Activated CD4-positive, alpha-beta memory T cell treated with anti-CD3 and anti-CD28 coated beads, Interleukin-2, amount 10 ng/mL, durations not matched to agents 7 days and 5 days (primary cell): Measurements from ENCODE around the gene AHCY. TPM values are rescaled to one million over a fixed set of nuclear protein-coding genes. Genes with fewer than 3 reads are reported as not detected.
A peak's percentile ranks its signal among the peaks of the same experiment; 100 is the strongest.
"Not testable (repeated sequence)": the region's sequence is repeated elsewhere in the genome, so short reads cannot be mapped to it uniquely, and the experiment has no call there.

Source experiments
- CTCF ChIA-PET: fragments of 350-600 bp; sonication (Branson Sonifier 250); formaldehyde crosslinking; loops from one replicate; lab custom pipeline; 2021; ENCODE audit warnings: antibody characterized with exemption, inconsistent platforms; lab: Charles Lee
- POLR2A ChIA-PET: fragments of 350-600 bp; sonication (Branson Sonifier 250); formaldehyde crosslinking; loops from one replicate; lab custom pipeline; 2021; ENCODE audit warnings: antibody characterized with exemption; lab: Charles Lee
- DNase-seq: peaks from one replicate; pipeline ENCODE4 v3.0.0-alpha.2; 2020
- H3K27ac Mint-ChIP-seq: one replicate; pipeline ENCODE4 v1.8.0; 2021; ENCODE audit warnings: mild to moderate bottlenecking, mixed read lengths
- H3K27me3 Mint-ChIP-seq: one replicate; pipeline ENCODE4 v1.8.0; 2021; ENCODE audit warnings: mixed read lengths
- H3K36me3 Mint-ChIP-seq: one replicate; pipeline ENCODE4 v1.8.0; 2021; ENCODE audit warnings: low read depth, mixed read lengths
- H3K4me1 Mint-ChIP-seq: one replicate; pipeline ENCODE4 v1.8.0; 2021; ENCODE audit warnings: mixed read lengths
- H3K4me3 Mint-ChIP-seq: one replicate; pipeline ENCODE4 v1.8.0; 2021; ENCODE audit warnings: mild to moderate bottlenecking, mixed read lengths
- H3K9me3 Mint-ChIP-seq: one replicate; pipeline ENCODE4 v1.8.0; 2021; ENCODE audit warnings: mixed read lengths
- total RNA-seq, 2 experiments: library from RNA; stranded (reverse); gene quantifications; one replicate each; pipeline ENCODE4 v1.2.3, GENCODE V29; 2021

AHCY gene
- total RNA-seq, 2 experiments from 2014 or later, result 50.5 to 53.0 TPM

DNA sequence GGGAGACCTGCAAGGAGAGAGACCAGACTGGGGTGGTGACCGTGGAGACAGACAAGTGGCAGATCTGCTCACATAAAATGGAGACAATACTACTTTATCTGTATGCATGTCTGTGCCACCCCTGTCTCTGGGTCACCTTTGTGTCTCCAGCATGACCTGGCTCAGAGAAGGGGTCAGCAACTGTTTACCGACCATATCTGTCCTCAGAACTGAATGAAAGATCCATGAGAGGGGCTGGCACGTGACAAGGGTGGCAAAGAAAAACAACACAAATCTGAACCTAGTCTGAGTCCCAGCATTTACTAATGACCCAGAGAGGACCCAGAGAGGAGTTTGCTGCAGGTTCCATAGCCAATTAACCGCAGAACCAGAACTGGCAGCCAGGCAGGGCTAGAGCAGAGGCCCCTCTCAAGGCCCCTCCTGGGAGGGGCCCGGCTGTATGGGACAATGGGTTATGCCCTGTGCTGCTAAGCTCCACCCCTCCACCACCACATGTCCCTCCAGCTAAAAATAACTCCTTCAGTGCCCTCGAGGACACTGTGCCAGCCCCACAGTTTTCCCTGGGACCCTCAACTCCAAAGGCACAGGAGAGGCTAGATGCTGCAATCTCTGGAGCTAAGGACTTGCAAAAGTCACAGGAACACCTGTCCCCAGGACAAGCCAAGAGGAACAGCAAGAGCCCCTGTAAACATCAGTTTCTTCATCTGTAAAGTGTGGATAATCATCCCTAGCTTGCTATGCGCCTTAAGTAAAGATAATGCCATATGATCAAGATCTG, 2.2 kb downstream of the AHCY start:
- ChIA-PET CTCF (interaction anchor here (2.6 to 5.9 kb wide), 2 partner anchors 12 to 215 kb away, joined by 15 to 40 read pairs; partner anchors contain the start of gene DYNLRB1), POLR2A (interaction anchor here (1.2 to 3.4 kb wide), 3 partner anchors 33 to 215 kb away, joined by 3 to 30 read pairs (median 4); partner anchors contain the start of genes DYNLRB1 and EIF2S2)
- no peaks in the 10 kb centered on the region for H3K36me3 Mint-ChIP-seq
- peaks cover 28% of the 10 kb centered on the region for H3K4me1 Mint-ChIP-seq
- peak overlapping the region; percentile 36 for H3K27ac Mint-ChIP-seq
- H3K9me3 Mint-ChIP-seq, result no peaks in the 10 kb centered on the region
- H3K27me3 Mint-ChIP-seq, result no peaks in the 10 kb centered on the region
- DNase-seq, result no peak
- H3K4me3 Mint-ChIP-seq, result peak overlapping the region; percentile 91

DNA sequence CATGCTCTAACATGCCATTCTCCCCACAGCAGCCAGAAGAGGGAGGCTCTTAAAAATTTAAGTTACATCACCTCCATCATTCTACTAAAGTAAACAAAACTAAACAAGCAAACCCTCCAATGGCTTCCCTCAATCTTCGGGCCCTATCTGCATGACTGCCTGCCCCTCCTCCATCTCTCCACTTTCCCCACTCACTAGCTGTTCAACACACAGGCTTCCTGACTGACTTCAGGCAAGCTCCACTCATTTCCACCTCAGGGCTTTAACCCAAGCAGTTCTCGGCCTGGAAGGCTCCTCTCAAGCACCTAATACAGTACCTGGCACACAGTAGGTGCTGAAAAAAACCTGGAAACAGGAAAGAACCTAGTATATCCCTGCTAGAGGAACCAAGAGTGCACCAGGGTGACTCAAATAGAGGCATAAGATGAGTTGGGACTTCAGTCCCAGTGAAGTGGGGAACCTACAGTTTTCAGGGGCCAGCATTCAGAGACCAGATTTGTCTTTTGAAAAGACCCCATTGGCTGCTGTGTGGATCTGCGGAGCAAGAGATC, 2.8 kb downstream of the AHCY start:
- Mint-ChIP-seq H3K4me1 (peaks cover 28% of the 10 kb centered on the region), H3K4me3 (no peak overlapping the region), H3K27ac (no peak overlapping the region), H3K27me3 (no peaks in the 10 kb centered on the region), H3K9me3 (no peaks in the 10 kb centered on the region), H3K36me3 (no peaks in the 10 kb centered on the region)
- ChIA-PET CTCF (interaction anchor here (5.9 kb wide), 1 partner anchor 13 kb away, joined by 40 read pairs; no protein-coding TSS in a partner anchor), POLR2A (no interaction called here)
- DNase-seq, result no peak

DNA sequence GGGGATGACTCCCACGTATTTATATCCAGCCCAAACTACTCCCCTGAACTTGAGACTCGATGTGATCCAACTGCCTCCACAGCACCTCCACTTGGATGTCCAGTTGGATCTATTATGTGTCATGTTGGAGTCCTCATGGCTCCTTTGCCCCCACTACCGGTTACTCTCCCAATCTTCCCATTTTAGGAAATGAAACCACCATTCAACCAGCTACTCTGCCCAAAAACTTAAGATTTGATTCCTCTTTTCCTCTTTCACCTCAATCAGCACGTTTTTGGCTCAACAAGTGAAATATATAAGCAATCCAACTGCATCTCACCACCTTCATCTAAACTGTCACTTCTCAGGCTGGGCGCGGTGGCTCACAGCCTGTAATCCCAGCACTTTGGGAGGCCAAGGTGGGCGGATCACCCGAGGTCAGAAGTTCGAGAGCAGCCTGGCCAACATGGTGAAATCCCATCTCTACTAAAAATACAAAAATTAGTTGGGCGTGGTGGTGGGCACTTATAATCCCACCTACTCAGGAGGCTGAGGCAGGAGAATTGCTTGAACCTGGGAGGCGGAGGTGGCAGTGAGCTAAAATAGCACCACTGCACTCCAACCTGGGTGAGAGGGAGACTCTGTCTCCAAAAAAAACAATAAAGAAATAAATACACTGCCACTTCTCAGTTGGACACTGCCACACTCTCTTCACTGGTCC, 3.4 kb downstream of the AHCY start:
- Mint-ChIP-seq H3K27ac (no peak overlapping the region), H3K4me1 (peaks cover 28% of the 10 kb centered on the region), H3K36me3 (no peaks in the 10 kb centered on the region), H3K9me3 (no peaks in the 10 kb centered on the region), H3K27me3 (no peaks in the 10 kb centered on the region), H3K4me3 (no peak overlapping the region)
- POLR2A ChIA-PET, result no interaction called here
- CTCF ChIA-PET, result interaction anchor here (1.0 to 5.9 kb wide), 2 partner anchors 13 to 223 kb away, joined by 3 to 40 read pairs; no protein-coding TSS in a partner anchor
- no peak for DNase-seq

DNA sequence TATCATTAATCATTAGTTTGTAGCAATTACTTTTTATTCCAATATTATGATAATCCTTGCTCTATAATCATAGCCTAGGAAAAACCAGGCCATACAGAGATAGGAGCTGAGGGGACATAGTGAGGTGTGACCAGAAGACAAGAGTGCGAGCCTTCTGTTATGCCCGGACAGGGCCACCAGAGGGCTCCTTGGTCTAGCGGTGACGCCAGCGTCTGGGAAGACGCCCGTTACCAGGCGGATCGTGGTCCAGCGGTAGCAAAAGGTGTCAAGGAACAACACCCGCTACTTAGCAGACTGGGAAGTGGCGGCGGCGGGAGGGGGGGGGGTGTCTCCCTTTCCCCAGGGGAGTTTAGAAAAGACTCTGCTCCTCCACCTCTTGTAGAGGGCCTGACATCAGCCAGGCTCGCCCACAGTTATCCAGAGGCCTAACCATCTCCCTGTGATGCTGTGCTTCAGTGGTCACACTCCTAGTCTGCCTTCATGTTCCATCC, 4.8 kb downstream of the AHCY start:
- H3K4me3 Mint-ChIP-seq, POLR2A ChIA-PET, H3K27me3 Mint-ChIP-seq, H3K27ac Mint-ChIP-seq, H3K9me3 Mint-ChIP-seq, DNase-seq: not testable (repeated sequence)
- Mint-ChIP-seq H3K36me3 (peaks cover 13% of the 10 kb centered on the region), H3K4me1 (peaks cover 20% of the 10 kb centered on the region)
- CTCF ChIA-PET, result interaction anchor here (0.6 to 5.9 kb wide), 2 partner anchors 15 to 1042 kb away, joined by 3 to 40 read pairs; no protein-coding TSS in a partner anchor

DNA sequence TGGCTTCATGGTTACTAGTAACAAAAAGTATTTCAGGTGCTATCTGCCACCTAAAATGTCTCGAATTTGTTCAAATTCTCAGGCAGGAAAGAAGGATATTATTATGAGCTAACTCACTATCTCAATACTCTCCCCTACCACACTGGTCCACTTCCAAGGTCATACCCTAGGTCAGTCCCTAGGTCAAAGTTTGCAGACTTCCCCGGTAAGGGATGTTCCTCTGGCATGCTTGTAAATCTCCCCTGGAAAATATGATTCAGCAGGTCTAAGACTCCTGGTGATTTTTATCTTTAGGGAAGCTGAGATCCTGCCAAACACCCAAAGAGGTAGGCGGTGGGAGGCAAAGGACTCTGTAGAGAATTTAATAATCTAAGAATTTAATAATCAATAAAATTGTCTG, 6.7 kb downstream of the AHCY start:
- peaks cover 29% of the 10 kb centered on the region for H3K36me3 Mint-ChIP-seq
- H3K4me1 Mint-ChIP-seq, result peaks cover 7% of the 10 kb centered on the region
- H3K27me3 Mint-ChIP-seq, result no peaks in the 10 kb centered on the region
- ChIA-PET CTCF (interaction anchor here (1.7 to 2.2 kb wide), 2 partner anchors 16 to 226 kb away, joined by 6 to 12 read pairs; no protein-coding TSS in a partner anchor), POLR2A (no interaction called here)
- DNase-seq, result no peak
- H3K9me3 Mint-ChIP-seq, result no peaks in the 10 kb centered on the region
- H3K4me3 Mint-ChIP-seq, result no peak overlapping the region
- H3K27ac Mint-ChIP-seq, result no peak overlapping the region

DNA sequence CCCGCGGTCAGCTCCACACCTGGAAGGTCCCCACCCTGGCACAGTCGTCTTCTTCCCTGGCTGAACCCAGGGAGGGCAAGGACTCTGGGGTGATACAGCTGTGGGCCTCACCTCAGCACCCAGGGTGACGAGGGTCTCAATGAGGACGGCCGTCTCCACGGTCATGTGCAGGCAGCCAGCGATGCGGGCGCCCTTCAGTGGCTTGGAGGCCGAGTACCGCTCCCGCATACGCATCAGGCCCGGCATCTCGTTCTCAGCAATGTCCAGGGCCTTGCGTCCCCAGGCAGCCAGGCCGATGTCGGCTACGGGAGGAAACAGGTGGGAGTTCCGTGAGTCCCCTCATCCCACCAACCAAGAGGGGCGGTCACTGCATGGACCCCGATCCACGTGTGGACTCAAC, 7.9 kb downstream of the AHCY start:
- H3K36me3 Mint-ChIP-seq, result peaks cover 41% of the 10 kb centered on the region
- H3K4me3 Mint-ChIP-seq, result no peak overlapping the region
- no peaks in the 10 kb centered on the region for H3K27me3 Mint-ChIP-seq
- POLR2A ChIA-PET, result interaction anchor here (1.1 kb wide), 1 partner anchor 8 kb away, joined by 4 read pairs; the partner anchor contains the start of gene AHCY
- H3K27ac Mint-ChIP-seq, result no peak overlapping the region
- H3K4me1 Mint-ChIP-seq, result peaks cover 3% of the 10 kb centered on the region
- CTCF ChIA-PET, result interaction anchor here (1.4 to 1.7 kb wide), 2 partner anchors 17 to 475 kb away, joined by 3 to 12 read pairs; no protein-coding TSS in a partner anchor
- H3K9me3 Mint-ChIP-seq, result no peaks in the 10 kb centered on the region
- no peak for DNase-seq

DNA sequence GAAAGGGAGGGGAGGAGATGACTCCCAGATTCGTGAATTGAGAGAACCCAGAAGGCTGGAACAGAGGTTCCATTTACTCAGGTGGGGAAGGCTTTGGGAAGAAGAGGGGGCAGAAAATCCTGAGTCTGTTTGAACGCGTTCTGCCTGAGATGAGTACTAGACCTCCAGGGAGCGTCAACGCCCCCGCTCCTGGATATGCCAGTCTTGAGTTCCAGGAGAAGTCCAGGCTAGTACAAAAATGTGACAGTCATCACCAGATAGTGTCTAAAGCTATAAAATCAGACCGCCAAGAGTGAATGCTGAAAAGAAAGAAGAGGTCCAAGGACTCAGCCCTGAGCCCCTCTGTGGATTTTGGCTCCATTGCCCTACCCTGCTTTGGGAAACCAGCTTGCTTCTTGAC, 8.6 kb downstream of the AHCY start:
- H3K4me1 Mint-ChIP-seq, result peaks cover 3% of the 10 kb centered on the region
- no peak for DNase-seq
- no peak overlapping the region for H3K4me3 Mint-ChIP-seq
- H3K27ac Mint-ChIP-seq, result no peak overlapping the region
- POLR2A ChIA-PET, result interaction anchor here (1.1 kb wide), 1 partner anchor 8 kb away, joined by 4 read pairs; the partner anchor contains the start of gene AHCY
- CTCF ChIA-PET, result interaction anchor here (0.6 to 1.4 kb wide), 2 partner anchors 36 to 475 kb away, joined by 3 read pairs; no protein-coding TSS in a partner anchor
- peaks cover 47% of the 10 kb centered on the region for H3K36me3 Mint-ChIP-seq
- no peaks in the 10 kb centered on the region for H3K9me3 Mint-ChIP-seq
- no peaks in the 10 kb centered on the region for H3K27me3 Mint-ChIP-seq

DNA sequence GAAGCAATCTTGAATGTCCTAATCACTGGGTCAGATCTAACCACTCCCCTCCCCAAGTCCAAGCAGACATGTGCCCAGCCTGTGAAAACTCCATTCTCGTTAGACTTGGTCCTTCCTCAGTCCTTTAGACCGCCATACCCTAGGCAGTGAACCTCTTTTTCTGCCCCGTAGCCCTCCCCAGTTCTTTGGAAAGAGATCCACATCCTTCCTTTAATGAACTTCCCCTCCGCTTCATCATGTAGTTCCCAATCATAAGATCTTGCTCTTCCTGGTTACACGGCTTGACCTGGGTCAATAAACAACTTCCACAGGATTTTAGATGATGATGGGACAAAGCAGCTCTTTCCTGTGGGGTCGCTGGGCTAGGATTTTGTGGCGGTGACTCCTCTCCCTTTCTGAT, 9.6 kb downstream of the AHCY start:
- ChIA-PET POLR2A (no interaction called here), CTCF (no interaction called here)
- Mint-ChIP-seq H3K4me3 (no peak overlapping the region), H3K4me1 (peaks cover 3% of the 10 kb centered on the region), H3K27me3 (no peaks in the 10 kb centered on the region), H3K36me3 (peaks cover 47% of the 10 kb centered on the region), H3K27ac (no peak overlapping the region), H3K9me3 (no peaks in the 10 kb centered on the region)
- no peak for DNase-seq

DNA sequence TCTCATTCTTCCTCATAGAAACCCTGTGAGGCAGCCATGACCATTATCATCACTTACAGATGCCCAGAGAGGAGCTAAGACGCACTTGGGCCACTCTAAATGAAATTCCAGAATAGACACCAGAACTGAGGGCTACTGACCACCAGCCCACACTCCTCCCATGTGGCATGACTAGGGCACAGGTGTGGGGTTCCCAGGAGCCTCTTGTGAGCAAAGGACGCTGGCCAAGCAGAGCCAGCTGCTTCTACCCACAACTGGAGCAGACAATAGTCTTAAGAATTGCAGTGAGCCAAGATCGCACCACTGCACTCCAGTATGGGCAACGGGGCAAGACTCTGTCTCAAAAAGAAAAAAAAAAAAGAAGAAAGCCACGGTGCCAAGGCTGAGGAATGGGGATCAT, 10.0 kb downstream of the AHCY start:
- ChIA-PET CTCF (interaction anchor here (0.6 to 1.1 kb wide), 2 partner anchors 19 to 152 kb away, joined by 3 read pairs; no protein-coding TSS in a partner anchor), POLR2A (no interaction called here)
- peaks cover 3% of the 10 kb centered on the region for H3K4me1 Mint-ChIP-seq
- H3K9me3 Mint-ChIP-seq, result no peaks in the 10 kb centered on the region
- no peak for DNase-seq
- peaks cover 47% of the 10 kb centered on the region for H3K36me3 Mint-ChIP-seq
- no peak overlapping the region for H3K27ac Mint-ChIP-seq
- no peaks in the 10 kb centered on the region for H3K27me3 Mint-ChIP-seq
- no peak overlapping the region for H3K4me3 Mint-ChIP-seq

DNA sequence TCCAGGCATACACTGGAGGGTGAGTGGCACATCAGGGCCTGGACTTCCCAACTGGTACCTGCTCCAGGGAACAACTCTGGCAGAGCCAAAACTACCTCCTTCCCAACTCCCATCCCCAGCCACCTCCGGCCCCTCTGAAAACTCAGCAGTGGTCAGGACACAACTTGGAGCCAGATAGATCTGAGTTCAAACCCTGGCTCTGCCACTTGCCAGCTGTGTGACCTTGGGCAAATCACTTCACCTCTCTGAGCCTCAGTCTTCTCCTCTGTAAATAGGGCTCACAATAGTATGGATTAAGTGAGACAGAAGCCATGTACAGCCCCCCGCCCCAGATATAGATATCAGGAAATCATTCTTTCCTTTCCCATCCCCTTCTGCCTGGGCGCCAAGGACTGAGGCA, 10.7 kb downstream of the AHCY start:
- H3K27ac Mint-ChIP-seq, result no peak overlapping the region
- peaks cover 49% of the 10 kb centered on the region for H3K36me3 Mint-ChIP-seq
- ChIA-PET CTCF (interaction anchor here (1.1 kb wide), 1 partner anchor 20 kb away, joined by 3 read pairs; no protein-coding TSS in a partner anchor), POLR2A (no interaction called here)
- H3K4me3 Mint-ChIP-seq, result no peak overlapping the region
- no peak for DNase-seq
- H3K4me1 Mint-ChIP-seq, result peaks cover 3% of the 10 kb centered on the region
- no peaks in the 10 kb centered on the region for H3K27me3 Mint-ChIP-seq
- H3K9me3 Mint-ChIP-seq, result no peaks in the 10 kb centered on the region

DNA sequence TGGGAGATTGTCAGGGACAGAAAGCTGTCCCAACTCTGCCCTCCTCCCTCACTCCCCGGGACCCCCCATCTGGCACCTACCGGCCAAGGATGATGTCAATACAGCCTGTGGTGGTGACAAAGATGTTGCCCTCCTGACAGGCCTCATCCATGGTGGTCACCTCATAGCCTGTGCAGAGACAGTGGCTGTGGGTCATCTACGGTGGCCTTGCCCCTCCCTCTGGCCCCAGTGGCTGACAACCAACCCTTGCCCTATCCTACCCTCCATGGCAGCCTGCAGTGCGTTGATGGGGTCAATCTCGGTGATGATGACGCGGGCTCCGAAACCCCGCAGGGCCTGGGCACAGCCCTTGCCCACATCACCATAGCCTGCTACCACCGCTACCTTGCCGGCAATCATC, 12.7 kb downstream of the AHCY start:
- CTCF ChIA-PET, result interaction anchor here (1.4 kb wide), 1 partner anchor 22 kb away, joined by 5 read pairs; no protein-coding TSS in a partner anchor
- H3K27ac Mint-ChIP-seq, result no peak overlapping the region
- POLR2A ChIA-PET, result interaction anchor here (1.1 kb wide), 1 partner anchor 12 kb away, joined by 3 read pairs; no protein-coding TSS in a partner anchor

DNA sequence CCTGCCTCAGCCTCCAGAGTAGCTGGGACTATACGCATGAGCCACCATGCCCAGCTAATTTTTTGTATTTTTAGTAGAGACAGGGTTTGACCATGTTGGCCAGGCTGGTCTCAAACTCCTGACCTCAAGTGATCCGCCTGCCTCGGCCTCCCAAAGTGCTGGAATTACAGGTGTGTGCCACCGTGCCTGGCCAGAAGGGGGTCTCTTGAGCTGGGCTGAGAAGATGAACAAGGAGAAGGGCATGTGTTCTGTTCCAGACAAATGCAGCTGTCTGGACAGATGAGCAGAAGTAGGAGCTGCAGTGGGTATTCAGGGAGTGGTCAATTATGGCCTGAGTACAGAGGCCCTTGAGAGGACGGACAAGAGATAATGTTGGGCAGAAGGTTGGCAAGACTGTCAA, 15.7 kb downstream of the AHCY start:
- H3K27me3 Mint-ChIP-seq, POLR2A ChIA-PET, H3K4me1 Mint-ChIP-seq, H3K4me3 Mint-ChIP-seq, H3K9me3 Mint-ChIP-seq, H3K27ac Mint-ChIP-seq, DNase-seq: not testable (repeated sequence)
- CTCF ChIA-PET, result interaction anchor here (0.6 to 3.3 kb wide), 3 partner anchors 25 to 472 kb away, joined by 3 to 10 read pairs (median 3); no protein-coding TSS in a partner anchor
- H3K36me3 Mint-ChIP-seq, result peaks cover 38% of the 10 kb centered on the region

More for the DNA sequence above, 12.7 kb downstream of the AHCY start:
- DNase-seq, result no peak
- peaks cover 55% of the 10 kb centered on the region for H3K36me3 Mint-ChIP-seq
- H3K4me1 Mint-ChIP-seq, result no peaks in the 10 kb centered on the region
- H3K4me3 Mint-ChIP-seq, result no peak overlapping the region
- H3K9me3 Mint-ChIP-seq, result no peaks in the 10 kb centered on the region
- no peaks in the 10 kb centered on the region for H3K27me3 Mint-ChIP-seq
